Endothelial cell of umbilical vein (primary cell): Measurements from ENCODE around the gene CLPSL2. TPM values are rescaled to one million over a fixed set of nuclear protein-coding genes. Genes with fewer than 3 reads are reported as not detected.

Experiments
- BruUV-seq: library from RNA; stranded (reverse); fragments of 400-500 nt; replicated peaks from 2 replicates; lab custom pipeline; 2021; lab: Mats Ljungman, UMichigan
- CTCF ChIA-PET: fragments of 300-600, 350-600 bp; sonication (Branson Sonifier 250); formaldehyde crosslinking; loops from one replicate; lab custom pipeline; 2021; ENCODE audit warnings: antibody characterized with exemption, inconsistent platforms; lab: Charles Lee
- POLR2A ChIA-PET: fragments of 300-600, 350-600 bp; sonication (Branson Sonifier 250); formaldehyde crosslinking; loops from one replicate; lab custom pipeline; 2021; ENCODE audit warnings: antibody characterized with exemption, inconsistent platforms; lab: Charles Lee
- DNase-seq: peaks from one replicate; pipeline ENCODE4 v3.0.0-alpha.2; 2011; ENCODE audit warnings: low read depth, low spot score
- FAIRE-seq: peaks from 2 replicates; lab custom pipeline; 2011; peaks lifted over from hg19 to GRCh38; lab: Jason Lieb, UNC
- H2AFZ ChIP-seq: 2 replicates; pipeline ENCODE4 v1.6.0; 2012; ENCODE audit warnings: low read depth, low read length, control low read depth, inconsistent platforms
- H3K27ac ChIP-seq: 2 replicates; pipeline ENCODE4 v1.5.1; 2011; ENCODE audit warnings: low read depth, mild to moderate bottlenecking, control low read depth, low read length, moderate library complexity; ENCODE audit not compliant: insufficient read depth
- H3K27me3 ChIP-seq, 2 experiments: 2 replicates each; pipeline versions ENCODE4 v1.6.0 to v1.6.1; 2011; ENCODE audit warnings: low read length in 2 of 2, mixed read lengths in 1 of 2; ENCODE audit not compliant: control insufficient read depth in 2 of 2, insufficient read depth in 2 of 2
- H3K36me3 ChIP-seq, 2 experiments: 2 replicates in 1 of 2; 3 replicates in 1 of 2; pipeline ENCODE4 v1.5.1; 2011; ENCODE audit warnings: low read length in 2 of 2, mild to moderate bottlenecking in 1 of 2, moderate library complexity in 1 of 2; ENCODE audit not compliant: control insufficient read depth in 2 of 2, insufficient read depth in 2 of 2; ENCODE audit errors: extremely low read depth in 1 of 2
- H3K4me1 ChIP-seq: 3 replicates; pipeline ENCODE4 v1.5.1; 2011; ENCODE audit warnings: mild to moderate bottlenecking, low read length; ENCODE audit not compliant: control insufficient read depth, insufficient read depth; ENCODE audit errors: extremely low read depth
- H3K4me2 ChIP-seq: 2 replicates; pipeline ENCODE4 v1.6.1; 2011; ENCODE audit warnings: low read length, control low read depth, mixed read lengths; ENCODE audit not compliant: insufficient read depth
- H3K4me3 ChIP-seq, 3 experiments: fragments of 200-600 bp in 1 of 3; sonication (generic), shearing (Covaris generic) in 1 of 3; replicated peaks in 1 of 3; 2 replicates each; pipeline ENCODE4 v1.5.1; 2011 to 2016; ENCODE audit warnings: control low read depth in 3 of 3, low read length in 3 of 3, mild to moderate bottlenecking in 2 of 3, inconsistent platforms in 1 of 3, low read depth in 1 of 3, moderate library complexity in 1 of 3; ENCODE audit not compliant: insufficient read depth in 1 of 3
- H3K79me2 ChIP-seq: 2 replicates; pipeline ENCODE4 v1.6.0; 2012; ENCODE audit warnings: low read length, inconsistent platforms; ENCODE audit not compliant: control insufficient read depth, insufficient read depth
- H3K9ac ChIP-seq: replicated peaks from 2 replicates; pipeline ENCODE3; 2011; ENCODE audit warnings: low read length, control low read depth; ENCODE audit not compliant: insufficient read depth; ENCODE audit errors: extremely low read depth
- H3K9me1 ChIP-seq: replicated peaks from 3 replicates; pipeline ENCODE4 v1.6.0; 2011; ENCODE audit warnings: mild to moderate bottlenecking, low read length; ENCODE audit not compliant: control insufficient read depth, insufficient read depth; ENCODE audit errors: extremely low read depth
- H3K9me3 ChIP-seq: replicated peaks from 2 replicates; pipeline ENCODE4 v1.5.1; 2012; ENCODE audit warnings: low read length, inconsistent platforms; ENCODE audit not compliant: control insufficient read depth, insufficient read depth
- H4K20me1 ChIP-seq: replicated peaks from 2 replicates; pipeline ENCODE3; 2011; ENCODE audit warnings: mild to moderate bottlenecking, low read length; ENCODE audit not compliant: control insufficient read depth, insufficient read depth; ENCODE audit errors: extremely low read depth
- CTCF ChIP-seq, 2 donors: IDR thresholded peaks; 1 replicate in 1 of 2; 2 replicates in 1 of 2; pipeline ENCODE4 v1.5.1; 2011; ENCODE audit warnings: low read length in 2 of 2, mild to moderate bottlenecking in 2 of 2, moderate library complexity in 2 of 2, control low read depth in 1 of 2, inconsistent platforms in 1 of 2, low read depth in 1 of 2; ENCODE audit not compliant: insufficient read depth in 1 of 2; ENCODE audit errors: extremely low read depth in 1 of 2
- EZH2 ChIP-seq: IDR thresholded peaks from 2 replicates; pipeline ENCODE4 v1.6.1; 2012; ENCODE audit warnings: borderline replicate concordance, low read depth, mild to moderate bottlenecking, moderate library complexity, low read length, inconsistent platforms; ENCODE audit not compliant: severe bottlenecking
- FOS ChIP-seq: IDR thresholded peaks from 2 replicates; pipeline ENCODE4 v1.6.1; 2011; ENCODE audit warnings: mild to moderate bottlenecking, low read length, moderate library complexity, borderline replicate concordance; ENCODE audit not compliant: insufficient read depth
- GATA2 ChIP-seq: IDR thresholded peaks from 2 replicates; pipeline ENCODE4 v1.7.0; 2011; ENCODE audit warnings: low read depth, mild to moderate bottlenecking, moderate library complexity, mixed read lengths, low read length; ENCODE audit not compliant: insufficient read length, insufficient read depth
- JUN ChIP-seq: IDR thresholded peaks from 2 replicates; pipeline ENCODE4 v1.6.1; 2011; ENCODE audit warnings: borderline replicate concordance, low read depth; ENCODE audit not compliant: insufficient read length, insufficient read depth
- MAX ChIP-seq: IDR thresholded peaks from 2 replicates; pipeline ENCODE4 v1.6.1; 2011; ENCODE audit not compliant: insufficient read depth, insufficient read length
- MYC ChIP-seq: IDR thresholded peaks from one replicate; pipeline ENCODE4 v1.6.1; 2011; ENCODE audit warnings: mild to moderate bottlenecking, low read depth, low read length
- POLR2A ChIP-seq: IDR thresholded peaks from 2 replicates; pipeline ENCODE4 v1.6.1; 2012; ENCODE audit warnings: low read depth, mild to moderate bottlenecking, control low read depth, low read length
- POLR2AphosphoS5 ChIP-seq: IDR thresholded peaks from 2 replicates; pipeline ENCODE4 v1.6.1; 2012; ENCODE audit warnings: low read depth, mild to moderate bottlenecking, control low read depth, low read length, moderate library complexity; ENCODE audit not compliant: insufficient read depth
- dilution Hi-C: fragments of 300-500 bp; cut with MboI; formaldehyde crosslinking; loops from one replicate; pipeline ENCODE4 v1.15.0; 2019; ENCODE audit warnings: low sequenced_read_pairs; ENCODE audit not compliant: extremely low pct_ligation_motif_present
- intact Hi-C: fragments of 100-400 bp; cut with micrococcal nuclease; formaldehyde crosslinking; loops from one replicate; pipeline ENCODE4 v1.10.0; 2022
- polyA plus RNA-seq, 4 experiments: library from polyadenylated mRNA; depleted of rRNA in 3 of 4; stranded (reverse) in 3 of 4; unstranded in 1 of 4; fragments of >200 nt; gene quantifications; 2 replicates each; pipeline versions ENCODE4 v1.2.1 to v1.2.3, GENCODE V29; 2011 to 2012; ENCODE audit warnings: missing spikeins in 1 of 4
- total RNA-seq: library from RNA; stranded (reverse); gene quantifications from 2 replicates; pipeline ENCODE4 v1.2.3, GENCODE V29; 2021

The CLPSL2 gene
- total and polyA plus RNA-seq, 2 donors (not counting 3 experiments of a cell fraction or from before 2014, with no cell fraction given), result not detected

DNA sequence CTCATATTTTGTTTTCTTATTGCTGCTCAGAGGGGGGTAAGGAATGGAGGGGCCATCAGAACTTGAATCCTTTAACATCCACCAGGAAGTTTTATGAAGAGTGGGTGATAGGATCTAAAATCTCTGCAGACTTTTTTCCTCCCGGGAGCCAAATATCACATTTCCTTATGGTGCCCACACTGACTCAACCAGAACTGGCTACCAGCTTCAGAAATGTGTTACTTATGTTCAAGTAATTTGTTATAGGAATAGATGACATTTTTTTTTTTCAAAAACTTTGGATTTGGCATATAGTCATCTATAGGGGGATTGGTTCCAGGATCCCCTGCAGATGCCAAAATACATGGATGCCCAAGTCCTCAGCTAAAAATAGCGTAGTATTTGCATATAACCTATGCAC, 47.2 kb downstream of the CLPSL2 start:
- ChIA-PET POLR2A (no interaction called here), CTCF (interaction anchor here (1.3 kb wide), 1 partner anchor 10 kb away, joined by 7 read pairs; no protein-coding TSS in a partner anchor)
- Histone ChIP-seq H3K9ac (no peak overlapping the region), H3K4me1 (no peaks in the 10 kb centered on the region), H3K27me3 (peaks cover 0 to 1% of the 10 kb centered on the region in 2 experiments), H2AFZ (no peak overlapping the region), H3K4me2 (no peak overlapping the region), H3K36me3 (no peaks in the 10 kb centered on the region), H3K79me2 (no peaks in the 10 kb centered on the region), H3K4me3 (no peak overlapping the region), H3K9me3 (no peaks in the 10 kb centered on the region), H3K9me1 (no peaks in the 10 kb centered on the region), H4K20me1 (no peaks in the 10 kb centered on the region), H3K27ac (no peak overlapping the region)
- intact Hi-C loops, result no loop called here
- TF ChIP-seq MAX (no peak), GATA2 (no peak), FOS (no peak), CTCF (IDR thresholded peaks at IDR 0.05; ENCODE audit: extremely low read depth in 1 of 2, insufficient read depth in 1 of 2, low read depth in 1 of 2, low read length in 2 of 2) (no peak), POLR2A (no peak), MYC (no peak), EZH2 (no peak), JUN (no peak), POLR2AphosphoS5 (no peak)
- no peak for FAIRE-seq
- dilution Hi-C loops, result no loop called here
- no TSS peak for BruUV-seq
- no peak for DNase-seq
